Jurkat, Clone E6-1 (cell line): ENCODE results near the gene SUGP1.

ENCODE experiments used
- DNase-seq: peaks from one replicate; pipeline ENCODE4 v3.0.0-alpha.2; 2011; ENCODE audit warnings: low read depth, low spot score
- H3K4me3 ChIP-seq: 2 replicates; pipeline ENCODE4 v1.5.1; 2011; ENCODE audit warnings: mild to moderate bottlenecking, low read length, control low read depth, moderate library complexity

The SUGP1 gene

DNA sequence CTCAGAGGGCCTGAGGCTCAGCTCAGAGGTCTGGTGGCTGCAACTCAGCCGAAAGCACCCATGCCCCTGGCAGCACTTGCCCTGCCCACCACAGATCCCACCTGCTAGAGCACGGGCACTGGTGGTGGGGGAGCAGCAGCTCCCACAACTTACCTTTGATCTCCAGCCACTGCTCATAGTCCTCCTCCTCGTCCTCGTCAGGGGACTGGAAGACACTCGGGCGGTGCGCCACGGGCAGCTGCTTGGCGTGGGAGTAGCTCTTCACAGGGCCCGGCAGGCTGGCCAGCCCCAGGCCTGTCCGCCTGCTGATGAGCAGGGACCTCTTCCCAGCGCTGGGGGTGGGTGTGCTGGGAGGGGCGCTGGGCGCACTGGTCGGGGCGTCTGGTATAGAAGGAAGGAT, 14.6 kb downstream of the SUGP1 start:
- no peak overlapping the region for H3K4me3 ChIP-seq
- no peak for DNase-seq

- H3K4me3 ChIP-seq: no peak overlapping the region
- DNase-seq: no peak
Measured at GRCh38 chr19:19305066-19305465, 15.2 kb downstream of the SUGP1 start.

DNA sequence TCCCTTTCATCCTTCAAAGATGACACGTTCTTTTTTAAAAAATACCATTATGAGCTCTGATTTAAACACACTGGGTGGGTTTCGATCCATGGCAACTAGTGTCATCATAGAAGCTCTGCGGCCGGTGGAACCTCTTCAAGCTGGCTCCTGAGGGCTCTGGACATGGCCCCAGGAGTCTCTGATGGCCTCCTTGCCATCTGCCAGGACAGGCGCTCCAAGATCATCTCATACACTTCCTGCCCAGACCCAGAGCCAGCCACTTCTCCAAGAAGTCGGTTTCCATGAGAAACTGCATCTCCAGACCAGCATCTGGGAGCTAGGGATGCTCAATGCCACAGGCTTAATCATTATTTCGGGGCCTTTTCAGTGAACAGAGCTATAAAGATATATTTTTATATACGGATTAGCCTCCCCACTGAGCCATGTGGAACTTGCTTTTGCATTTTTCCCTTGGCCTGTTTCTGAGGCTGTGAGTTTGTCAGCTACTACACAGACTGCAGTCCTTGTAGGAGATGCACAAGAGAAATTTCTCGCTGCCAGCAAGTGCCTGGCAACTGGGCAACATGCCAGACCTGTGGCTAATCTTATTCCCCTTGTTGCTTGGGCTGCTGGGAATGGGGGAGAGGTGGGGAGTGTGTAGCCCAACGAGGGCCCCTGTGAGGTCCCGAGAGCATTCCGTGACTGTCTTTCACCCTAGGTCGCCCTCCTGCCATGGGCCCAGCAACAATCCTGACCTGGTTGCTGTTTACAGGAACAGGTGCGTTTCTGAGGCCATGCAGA, 15.9 kb downstream of the SUGP1 start:
- no peak for DNase-seq
- no peak overlapping the region for H3K4me3 ChIP-seq

GRCh38 chr19:19303411-19303810, 16.9 kb downstream of the SUGP1 start:
- no peak overlapping the region for H3K4me3 ChIP-seq
- DNase-seq: no peak

- no peak overlapping the region for H3K4me3 ChIP-seq
- DNase-seq: no peak
Measured at GRCh38 chr19:19300613-19301012, 19.7 kb downstream of the SUGP1 start.

- no peak overlapping the region for H3K4me3 ChIP-seq
- no peak for DNase-seq
Measured at GRCh38 chr19:19297759-19298158, 22.6 kb downstream of the SUGP1 start.

DNA sequence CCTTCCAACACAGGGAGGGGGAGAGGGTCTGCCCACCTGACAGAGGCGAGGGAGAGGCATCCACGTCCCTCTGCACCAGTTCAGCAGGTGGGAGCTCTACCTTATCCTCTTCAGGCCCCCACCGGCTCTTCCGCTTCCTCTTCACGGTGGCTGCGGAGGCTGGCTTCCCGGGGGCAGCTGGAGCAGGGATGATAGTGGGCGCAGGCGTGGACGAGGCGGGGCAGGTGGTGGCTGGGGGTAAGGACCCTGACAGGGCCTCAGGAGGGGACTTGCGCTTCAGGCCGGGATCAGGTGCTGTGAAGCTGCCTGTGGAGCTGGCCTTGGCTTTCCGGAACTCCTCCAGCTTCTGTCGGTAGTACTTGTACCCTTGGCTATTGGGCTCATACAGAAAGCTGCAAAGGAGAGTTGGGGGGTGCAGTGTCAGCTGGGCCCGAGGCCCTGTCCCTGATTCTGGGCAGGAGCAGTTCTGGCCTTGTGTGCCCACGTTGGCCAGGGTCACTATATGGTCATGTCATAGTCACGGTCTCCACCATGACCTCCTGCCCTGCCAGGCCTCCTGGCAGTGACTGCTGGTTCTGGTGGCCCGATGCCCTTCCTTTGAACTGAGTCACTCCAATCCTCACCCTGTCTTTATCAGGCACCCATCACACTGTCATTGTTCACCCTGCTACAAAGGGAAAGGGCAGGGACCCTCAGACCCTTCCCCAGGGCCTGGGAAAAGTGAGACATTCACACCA, 23.2 kb downstream of the SUGP1 start:
- no peak overlapping the region for H3K4me3 ChIP-seq
- DNase-seq: no peak

DNA sequence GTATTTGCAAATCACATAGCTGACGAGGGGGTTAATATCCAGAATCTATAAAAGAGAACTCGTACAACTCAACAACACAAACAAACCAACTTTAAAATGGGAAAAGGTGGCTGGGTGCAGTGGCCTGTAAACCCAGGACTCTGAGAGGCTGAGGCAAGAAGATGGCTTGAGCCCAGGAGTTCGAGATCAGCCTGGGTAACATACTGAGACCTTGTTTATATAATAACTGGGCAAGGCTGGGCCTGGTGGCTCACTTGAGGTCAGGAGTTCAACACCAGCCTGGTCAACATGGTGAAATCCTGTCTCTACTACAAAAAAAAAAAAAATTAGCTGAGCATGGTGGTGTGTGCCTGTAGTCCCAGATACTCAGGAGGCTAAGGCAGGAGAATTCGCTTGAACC, 25.4 kb downstream of the SUGP1 start:
- DNase-seq: no peak
- no peak overlapping the region for H3K4me3 ChIP-seq

GRCh38 chr19:19292607-19293006, 27.7 kb downstream of the SUGP1 start:
- no peak overlapping the region for H3K4me3 ChIP-seq
- no peak for DNase-seq

DNA sequence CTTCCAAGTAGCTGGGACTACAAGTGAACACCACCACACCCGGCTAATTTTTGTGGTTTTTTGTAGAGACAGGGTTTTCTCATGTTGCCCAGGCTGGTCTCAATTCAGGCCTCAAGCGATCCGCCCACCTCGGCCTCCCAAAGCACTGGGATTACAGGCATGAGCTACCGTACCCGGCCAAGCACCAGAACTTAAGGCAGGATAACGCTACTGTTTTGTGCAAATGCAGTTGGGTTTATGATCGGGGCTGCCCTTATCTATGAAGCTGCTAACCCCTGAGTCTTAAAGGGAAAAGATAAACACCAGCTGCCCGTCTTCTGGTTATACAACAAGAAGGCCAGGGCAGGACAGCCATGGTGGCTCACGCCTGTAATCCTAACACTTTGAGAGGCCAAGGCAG, 34.6 kb downstream of the SUGP1 start:
- no peak overlapping the region for H3K4me3 ChIP-seq
- DNase-seq: no peak

DNA sequence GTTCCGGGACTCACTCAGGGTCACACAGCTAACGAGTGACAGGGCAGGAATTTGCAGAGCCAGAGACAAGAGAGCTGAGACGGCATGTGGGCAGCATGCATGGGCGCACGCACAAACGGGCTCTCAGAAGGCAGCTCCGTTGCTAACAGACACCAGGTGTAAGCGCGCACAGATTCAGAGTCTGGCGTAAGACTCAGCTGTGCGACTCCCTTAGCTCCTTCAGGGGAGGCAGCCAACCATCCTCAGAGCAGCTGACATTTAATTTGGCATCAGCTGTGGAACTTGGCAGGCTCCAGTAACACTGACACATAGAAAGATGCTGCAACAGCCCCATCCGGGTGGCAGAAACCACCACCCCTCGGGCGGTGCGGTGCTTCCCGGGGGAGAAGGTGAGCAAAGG, 39.7 kb downstream of the SUGP1 start:
- no peak overlapping the region for H3K4me3 ChIP-seq
- DNase-seq: no peak

DNA sequence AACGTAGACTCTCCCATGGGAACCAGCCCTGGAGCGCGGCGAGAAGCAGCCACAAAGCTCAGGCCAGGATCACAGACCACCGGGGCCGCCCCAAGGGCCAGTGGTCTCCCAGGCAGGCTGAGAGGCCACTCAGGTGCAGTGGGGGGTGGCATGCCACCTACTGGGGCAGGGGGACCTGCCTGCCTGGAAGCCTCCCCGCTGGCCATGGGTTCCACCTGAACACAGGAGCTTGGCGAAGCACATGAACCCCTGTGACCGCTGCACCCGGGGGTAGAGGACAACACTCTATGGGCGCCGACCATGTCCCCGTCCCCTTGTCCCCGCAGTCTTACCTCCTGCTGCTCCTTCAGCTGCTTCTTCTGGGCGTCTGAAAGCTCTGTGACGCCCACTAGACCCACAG, 40.5 kb downstream of the SUGP1 start:
- H3K4me3 ChIP-seq: no peak overlapping the region
- no peak for DNase-seq

DNA sequence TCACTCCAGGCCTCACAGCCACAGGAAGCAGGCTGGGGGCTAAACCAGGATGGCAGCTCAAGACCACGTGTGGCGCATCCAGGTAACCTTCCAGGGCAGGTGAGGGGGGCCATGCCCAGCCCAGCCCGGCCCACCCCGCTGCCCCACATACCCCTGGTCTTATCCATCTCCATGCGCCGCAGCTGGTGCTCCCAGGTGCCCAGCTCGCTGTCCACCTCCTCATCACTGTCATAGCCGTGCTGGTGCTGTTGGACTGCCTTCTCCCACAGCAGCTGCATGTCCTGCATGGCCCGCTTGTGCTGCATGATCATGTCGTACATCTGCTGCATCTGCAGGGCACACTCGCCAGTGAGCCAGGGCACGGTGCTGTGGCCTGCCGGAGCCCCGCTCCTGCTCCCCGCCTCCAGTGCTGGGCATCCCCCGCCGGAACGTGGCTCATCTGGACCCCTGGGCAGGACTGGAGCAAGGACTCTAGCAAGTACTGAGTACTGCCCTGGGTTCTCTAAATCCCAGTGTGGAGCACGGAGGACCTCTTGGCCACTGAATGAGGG, 41.2 kb downstream of the SUGP1 start:
- DNase-seq: no peak
- H3K4me3 ChIP-seq: no peak overlapping the region

GRCh38 chr19:19278315-19278714, 42.0 kb downstream of the SUGP1 start:
- no peak for DNase-seq
- H3K4me3 ChIP-seq: no peak overlapping the region

DNA sequence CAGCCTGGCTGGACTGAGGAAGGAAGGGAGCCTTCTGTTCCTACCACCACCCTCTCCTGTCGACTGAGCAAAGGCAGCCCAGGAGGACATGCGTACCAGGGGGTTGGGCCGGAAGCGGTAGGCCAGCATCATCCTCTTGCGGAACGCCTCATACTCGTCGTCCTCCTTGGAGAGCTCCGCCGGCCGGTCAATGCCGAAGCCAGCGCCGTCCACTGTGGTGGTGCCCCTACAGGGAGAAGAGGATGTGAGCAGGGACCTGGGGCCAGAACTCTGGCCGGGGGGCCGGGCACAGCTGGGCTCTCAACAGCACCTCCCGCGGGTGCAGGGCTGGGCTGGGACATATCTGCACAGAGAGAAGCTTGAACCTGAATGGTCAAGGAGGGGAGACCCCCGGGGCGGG, 43.5 kb downstream of the SUGP1 start:
- DNase-seq: no peak
- no peak overlapping the region for H3K4me3 ChIP-seq

DNA sequence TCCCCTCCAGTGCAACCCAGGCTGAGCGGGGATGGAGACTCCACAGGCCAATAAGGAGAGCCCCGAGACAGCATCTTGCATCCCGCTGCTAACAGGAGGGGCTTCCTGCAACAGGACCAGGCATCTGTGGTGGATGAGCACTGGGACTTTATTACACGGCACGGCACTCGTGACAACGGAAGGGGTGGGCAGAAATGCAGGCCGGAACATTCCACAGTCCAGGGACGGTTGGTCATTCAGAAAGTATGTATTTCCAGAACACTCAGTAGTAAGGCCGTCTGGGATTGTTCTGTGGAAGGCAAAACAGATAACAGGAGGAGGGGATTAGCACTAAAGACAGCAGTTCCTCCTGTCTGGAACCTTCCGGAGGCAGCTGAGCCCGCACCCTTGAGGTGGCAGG, 43.9 kb downstream of the SUGP1 start:
- no peak for DNase-seq
- no peak overlapping the region for H3K4me3 ChIP-seq

DNA sequence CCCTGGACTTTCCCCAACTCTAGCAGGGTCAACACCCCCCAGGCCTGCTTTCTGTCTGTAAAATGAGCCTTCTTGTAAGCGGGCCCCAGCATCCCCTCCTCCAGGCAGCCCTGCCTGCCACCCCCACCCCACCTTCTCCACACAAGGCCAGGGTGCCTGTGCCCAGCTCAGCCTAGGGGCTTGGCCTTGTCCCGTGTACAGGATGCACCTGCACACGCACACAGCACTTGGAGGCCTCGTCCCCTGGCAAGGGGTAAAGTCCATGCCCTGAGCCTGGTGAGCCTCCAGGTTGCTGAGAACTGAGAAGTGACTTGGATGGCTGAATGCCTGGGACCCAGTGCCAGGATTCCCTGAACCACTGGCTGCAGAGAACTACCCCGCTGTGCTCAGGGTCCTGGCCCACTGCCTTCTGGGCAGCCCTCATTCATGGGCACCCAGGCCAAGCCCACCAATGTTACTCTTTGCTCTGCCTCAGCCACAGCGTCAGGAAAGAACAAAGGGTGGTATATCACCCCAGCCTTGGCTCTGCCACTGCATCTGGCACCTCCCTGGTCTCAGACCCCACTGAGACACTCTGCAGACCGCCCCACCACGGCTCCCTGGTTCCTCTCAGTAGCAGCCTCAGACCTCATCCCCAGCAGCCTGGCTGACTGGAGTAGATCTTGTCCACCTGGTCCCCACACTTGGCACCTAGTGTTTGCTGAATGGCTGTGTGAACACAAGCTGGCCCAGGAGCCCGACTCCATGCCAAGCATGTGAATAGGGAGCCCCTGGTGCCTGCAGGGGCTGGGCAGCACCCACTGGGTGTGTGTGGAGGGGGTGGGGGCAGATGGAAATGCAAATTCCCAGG, 45.4 kb downstream of the SUGP1 start:
- no peak overlapping the region for H3K4me3 ChIP-seq
- no peak for DNase-seq

GRCh38 chr19:19274146-19274545, 46.2 kb downstream of the SUGP1 start:
- DNase-seq: no peak

DNA sequence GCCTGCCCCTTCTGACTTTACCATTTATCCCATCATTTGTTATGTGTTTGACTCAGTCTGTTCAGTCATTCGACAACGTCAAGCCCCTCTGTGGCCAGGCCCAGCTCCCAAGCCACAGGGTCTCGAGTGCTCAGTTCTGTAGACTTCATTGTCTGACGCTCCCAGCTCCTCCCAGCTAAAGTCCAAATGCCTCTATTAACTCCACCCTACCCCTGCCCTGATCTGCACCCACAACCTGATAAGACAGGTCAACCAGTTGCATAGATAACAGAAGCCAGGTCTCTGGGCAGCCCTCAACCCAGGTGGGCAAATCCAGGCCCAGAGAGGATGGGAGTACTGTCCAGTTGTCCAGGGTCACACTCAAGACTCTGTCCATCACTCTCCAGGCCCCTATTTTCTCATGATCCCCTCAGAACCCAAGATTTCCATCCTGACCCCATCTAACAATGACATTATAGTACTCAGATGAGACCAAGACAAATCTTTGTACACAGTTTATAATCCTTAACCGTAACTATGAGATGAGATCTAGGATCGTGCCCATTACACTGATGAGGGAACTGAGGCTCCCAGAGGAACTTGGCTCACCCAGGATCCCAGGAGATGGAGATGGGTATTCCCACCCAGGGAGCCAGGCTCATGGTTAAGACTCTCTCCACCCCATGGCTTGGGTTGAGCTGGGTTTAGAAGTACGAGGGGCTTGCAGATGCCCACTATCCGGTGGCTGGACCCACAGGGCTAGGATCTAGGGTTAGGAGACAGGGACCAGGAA, 48.3 kb downstream of the SUGP1 start:
- DNase-seq: no peak
- H3K4me3 ChIP-seq: no peak overlapping the region

More at GRCh38 chr19:19274146-19274545, 46.2 kb downstream of the SUGP1 start:
- H3K4me3 ChIP-seq: no peak overlapping the region
